Nephron progenitor cell (in vitro differentiated cells): Measurements from ENCODE around the gene VSNL1.

Experiments used
- DNase-seq: peaks from one replicate; pipeline ENCODE4 v3.0.0; 2021
- H3K27ac Mint-ChIP-seq: 2 replicates; pipeline ENCODE4 v1.8.0; 2021; ENCODE audit warnings: mild to moderate bottlenecking, moderate library complexity, mixed read lengths
- H3K27me3 Mint-ChIP-seq: 2 replicates; pipeline ENCODE4 v1.8.0; 2021; ENCODE audit warnings: mild to moderate bottlenecking, low read depth, mixed read lengths; ENCODE audit not compliant: poor library complexity
- H3K36me3 Mint-ChIP-seq: 2 replicates; pipeline ENCODE4 v1.8.0; 2021; ENCODE audit warnings: low read depth, mixed read lengths
- H3K4me1 Mint-ChIP-seq: 2 replicates; pipeline ENCODE4 v1.8.0; 2021; ENCODE audit warnings: mixed read lengths
- H3K4me3 Mint-ChIP-seq: 2 replicates; pipeline ENCODE4 v1.8.0; 2021; ENCODE audit warnings: mild to moderate bottlenecking, moderate library complexity, mixed read lengths
- H3K9me3 Mint-ChIP-seq: 2 replicates; pipeline ENCODE4 v1.8.0; 2021; ENCODE audit warnings: mild to moderate bottlenecking, moderate library complexity, mixed read lengths
- TF ChIP-seq, protein P1 (sequence below): fragments of 200-600 bp; sonication (generic); IDR thresholded peaks from 2 replicates; pipeline ENCODE4 v1.5.0; 2021; ENCODE audit warnings: antibody characterized with exemption

The VSNL1 gene

DNA sequence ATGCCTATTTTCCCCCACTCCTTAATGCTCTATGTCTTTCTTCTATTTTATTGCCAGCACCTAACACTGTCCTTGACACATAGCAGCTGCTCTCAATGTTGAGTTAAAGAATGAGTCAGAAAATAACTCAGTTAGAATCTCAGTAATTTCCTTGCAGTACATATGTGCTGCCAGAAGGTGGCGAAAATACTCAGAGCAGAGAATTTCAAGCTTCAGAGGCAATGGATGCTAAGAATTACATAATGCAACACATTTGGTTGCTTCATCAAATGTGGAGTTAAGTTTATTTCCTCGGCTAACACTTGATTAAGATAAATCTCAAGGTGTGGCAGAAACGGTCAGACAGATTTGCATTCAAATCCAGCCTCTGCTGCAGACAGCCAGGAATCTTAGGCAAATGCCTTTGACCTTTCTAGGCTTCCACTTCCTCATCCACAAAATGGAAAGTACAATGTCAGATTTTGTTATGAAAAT, 105.6 kb downstream of the VSNL1 start:
- TF ChIP-seq, protein P1, sequence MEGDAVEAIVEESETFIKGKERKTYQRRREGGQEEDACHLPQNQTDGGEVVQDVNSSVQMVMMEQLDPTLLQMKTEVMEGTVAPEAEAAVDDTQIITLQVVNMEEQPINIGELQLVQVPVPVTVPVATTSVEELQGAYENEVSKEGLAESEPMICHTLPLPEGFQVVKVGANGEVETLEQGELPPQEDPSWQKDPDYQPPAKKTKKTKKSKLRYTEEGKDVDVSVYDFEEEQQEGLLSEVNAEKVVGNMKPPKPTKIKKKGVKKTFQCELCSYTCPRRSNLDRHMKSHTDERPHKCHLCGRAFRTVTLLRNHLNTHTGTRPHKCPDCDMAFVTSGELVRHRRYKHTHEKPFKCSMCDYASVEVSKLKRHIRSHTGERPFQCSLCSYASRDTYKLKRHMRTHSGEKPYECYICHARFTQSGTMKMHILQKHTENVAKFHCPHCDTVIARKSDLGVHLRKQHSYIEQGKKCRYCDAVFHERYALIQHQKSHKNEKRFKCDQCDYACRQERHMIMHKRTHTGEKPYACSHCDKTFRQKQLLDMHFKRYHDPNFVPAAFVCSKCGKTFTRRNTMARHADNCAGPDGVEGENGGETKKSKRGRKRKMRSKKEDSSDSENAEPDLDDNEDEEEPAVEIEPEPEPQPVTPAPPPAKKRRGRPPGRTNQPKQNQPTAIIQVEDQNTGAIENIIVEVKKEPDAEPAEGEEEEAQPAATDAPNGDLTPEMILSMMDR: peak; percentile 76
- H3K27ac Mint-ChIP-seq: peak overlapping the region; percentile 5
- H3K9me3 Mint-ChIP-seq: no peaks in the 10 kb centered on the region
- H3K36me3 Mint-ChIP-seq: peaks cover 21% of the 10 kb centered on the region
- peaks cover 39% of the 10 kb centered on the region for H3K4me1 Mint-ChIP-seq
- DNase-seq: peak; percentile 53
- no peaks in the 10 kb centered on the region for H3K27me3 Mint-ChIP-seq
- no peak overlapping the region for H3K4me3 Mint-ChIP-seq

DNA sequence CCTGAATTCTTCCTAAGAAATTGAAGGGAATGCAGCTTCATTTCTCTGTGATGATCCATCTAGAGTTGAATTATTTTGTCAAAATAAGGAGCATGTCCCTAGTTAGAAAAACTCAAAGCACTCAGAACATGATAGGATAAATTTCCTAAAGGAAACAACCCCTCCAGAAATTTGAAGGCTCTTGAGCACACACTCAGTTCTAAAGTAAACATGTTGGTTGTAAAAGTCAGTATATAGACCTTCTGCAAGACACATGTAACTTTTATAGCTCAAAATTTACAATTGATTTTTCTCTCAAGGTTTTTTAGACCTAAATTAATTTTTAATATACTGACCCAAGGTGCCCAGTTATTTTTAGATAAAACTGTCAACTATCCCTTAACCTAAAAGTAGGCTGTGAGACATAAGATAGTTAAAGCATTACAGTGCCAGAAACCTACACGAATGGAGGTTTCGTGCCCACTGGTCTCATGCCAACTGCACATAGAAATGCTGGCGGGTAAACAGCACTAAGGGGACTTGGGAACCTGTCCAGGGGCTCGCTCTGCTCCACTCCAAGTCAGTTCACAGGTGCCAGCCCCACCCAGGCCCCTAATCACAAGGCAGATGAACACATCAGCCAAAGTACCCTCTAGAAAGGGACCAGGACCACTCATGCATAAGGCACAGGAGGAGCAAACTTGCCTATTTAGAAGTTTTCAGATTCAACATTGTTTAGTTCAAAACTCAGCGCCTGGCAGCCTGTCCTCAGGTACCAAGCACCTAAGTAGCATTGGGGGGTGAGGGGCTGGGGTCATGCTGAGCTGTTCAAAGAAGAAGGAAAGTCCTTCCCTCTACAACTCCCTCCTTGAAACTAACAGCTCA, 106.6 kb downstream of the VSNL1 start:
- Mint-ChIP-seq H3K4me3 (no peak overlapping the region), H3K9me3 (no peaks in the 10 kb centered on the region), H3K4me1 (peaks cover 39% of the 10 kb centered on the region), H3K36me3 (peaks cover 17% of the 10 kb centered on the region), H3K27ac (no peak overlapping the region), H3K27me3 (no peaks in the 10 kb centered on the region)
- no peak for DNase-seq
- TF ChIP-seq, protein P1: no peak

DNA sequence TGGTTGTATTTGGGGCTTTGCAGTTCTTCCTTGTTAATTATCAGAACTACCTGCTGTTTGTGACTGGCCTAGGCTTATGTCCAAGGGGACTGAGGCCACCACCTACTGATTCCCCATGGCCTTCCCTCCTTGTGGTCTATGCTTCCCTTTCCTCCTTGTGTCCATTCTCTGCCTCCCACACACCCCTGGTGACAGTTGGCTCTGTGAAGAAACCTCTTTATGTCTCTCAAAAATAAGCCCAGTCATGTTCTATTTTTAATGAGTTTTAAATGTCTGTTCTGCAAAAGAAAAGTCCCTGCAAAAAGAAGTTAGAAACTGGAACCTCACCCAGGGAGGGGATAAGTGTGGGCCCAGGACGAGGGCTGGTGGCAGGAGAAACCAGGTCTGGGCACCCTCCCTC, 108.1 kb downstream of the VSNL1 start:
- Mint-ChIP-seq H3K27ac (no peak overlapping the region), H3K4me1 (peaks cover 28% of the 10 kb centered on the region), H3K9me3 (no peaks in the 10 kb centered on the region), H3K36me3 (peaks cover 4% of the 10 kb centered on the region), H3K27me3 (no peaks in the 10 kb centered on the region), H3K4me3 (no peak overlapping the region)
- TF ChIP-seq, protein P1: no peak
- no peak for DNase-seq

DNA sequence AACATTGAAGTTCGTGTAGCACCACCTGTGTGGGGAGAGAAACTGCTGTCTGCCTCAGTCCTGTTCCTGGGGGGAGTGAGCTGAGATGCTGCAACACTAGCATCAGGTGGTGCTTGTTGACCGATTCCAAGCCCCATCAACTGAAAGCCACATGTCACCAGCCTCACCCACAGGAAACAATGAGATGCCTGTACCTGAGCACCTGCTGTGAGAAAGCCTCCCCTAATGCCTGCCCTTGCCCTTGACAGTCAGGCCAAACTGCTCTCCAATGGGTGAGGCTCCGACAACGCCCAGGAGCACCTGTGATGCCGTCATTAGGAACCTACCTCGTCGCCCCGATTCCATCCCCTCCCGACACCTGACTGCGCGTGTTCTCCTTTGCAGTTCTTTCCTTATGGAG, 108.5 kb downstream of the VSNL1 start:
- peaks cover 4% of the 10 kb centered on the region for H3K36me3 Mint-ChIP-seq
- DNase-seq: no peak
- H3K4me1 Mint-ChIP-seq: peaks cover 23% of the 10 kb centered on the region
- no peak overlapping the region for H3K4me3 Mint-ChIP-seq
- H3K27ac Mint-ChIP-seq: no peak overlapping the region
- H3K27me3 Mint-ChIP-seq: no peaks in the 10 kb centered on the region
- TF ChIP-seq, protein P1: no peak
- H3K9me3 Mint-ChIP-seq: no peaks in the 10 kb centered on the region

DNA sequence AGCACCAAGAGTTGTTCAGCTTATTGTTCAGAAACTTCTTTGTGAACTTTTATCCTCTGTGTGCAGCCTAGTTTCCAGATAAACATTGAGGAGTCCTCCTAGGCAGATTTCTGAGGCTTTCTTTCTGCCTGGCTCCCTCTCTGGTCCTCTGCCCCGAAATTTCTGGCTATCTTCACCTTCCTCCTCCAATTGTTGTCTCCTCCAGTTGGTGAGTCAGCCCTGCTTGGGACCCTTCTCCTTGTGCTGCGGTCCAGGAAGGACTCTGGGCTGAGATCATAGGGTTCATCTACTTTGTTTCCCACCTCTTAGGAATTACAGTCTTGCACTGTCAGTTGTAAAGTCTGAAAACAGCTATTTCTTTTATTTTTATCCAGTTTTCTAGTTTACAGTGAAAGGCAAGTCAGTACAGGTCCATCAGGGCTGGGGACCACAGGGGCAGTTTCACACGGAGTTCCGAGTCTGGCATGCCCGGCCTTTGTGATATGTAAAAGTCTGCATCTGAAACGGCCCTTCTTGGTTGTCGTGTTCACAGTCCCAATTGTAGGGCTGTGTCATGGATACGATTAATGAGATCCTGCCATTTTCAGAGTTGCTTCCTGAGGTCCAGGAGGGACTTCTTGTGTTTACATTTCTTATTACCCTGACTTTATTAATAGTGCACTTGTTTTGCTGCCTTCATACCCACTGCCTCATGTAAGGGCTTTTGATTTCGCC, 112.3 kb downstream of the VSNL1 start:
- TF ChIP-seq, protein P1: no peak
- no peak for DNase-seq
- H3K9me3 Mint-ChIP-seq: no peaks in the 10 kb centered on the region
- H3K4me3 Mint-ChIP-seq: no peak overlapping the region
- no peaks in the 10 kb centered on the region for H3K27me3 Mint-ChIP-seq
- H3K4me1 Mint-ChIP-seq: no peaks in the 10 kb centered on the region
- no peak overlapping the region for H3K27ac Mint-ChIP-seq
- H3K36me3 Mint-ChIP-seq: peaks cover 4% of the 10 kb centered on the region
